Panc1 (cell line): ENCODE data around the gene PPFIA1. TPM values are rescaled to one million over a fixed set of nuclear protein-coding genes. Genes with fewer than 3 reads are reported as not detected.

Source experiments
- ATAC-seq: fragments of 200-7000 bp; cut with Tn5 transposase; 2 replicates; pipeline ENCODE4 v1.9.1; 2020; ENCODE audit warnings: mild to moderate bottlenecking, moderate library complexity
- BruUV-seq: library from RNA; stranded (reverse); fragments of 400-500 nt; replicated peaks from 2 replicates; lab custom pipeline; 2021; lab: Mats Ljungman, UMichigan
- CTCF ChIA-PET: fragments of 300-600 bp; sonication (Branson Sonifier 250); formaldehyde crosslinking; loops from one replicate; lab custom pipeline; 2022; ENCODE audit warnings: antibody characterized with exemption; lab: Charles Lee
- POLR2A ChIA-PET: fragments of 300-600 bp; sonication (Branson Sonifier 250); formaldehyde crosslinking; loops from one replicate; lab custom pipeline; 2022; ENCODE audit warnings: antibody characterized with exemption; lab: Charles Lee
- DNase-seq: peaks from one replicate; pipeline ENCODE4 v3.0.0-alpha.2; 2010; ENCODE audit warnings: low read depth, low spot score
- H3K27ac ChIP-seq: 2 replicates; pipeline ENCODE4 v1.5.1; 2011; ENCODE audit warnings: mild to moderate bottlenecking, low read length, inconsistent platforms
- H3K27me3 ChIP-seq: fragments of 200-500 bp; sonication (Bioruptor generic); 2 replicates; pipeline ENCODE4 v1.6.0; 2014; ENCODE audit warnings: low read length, inconsistent platforms; ENCODE audit not compliant: control insufficient read depth, insufficient read depth
- H3K36me3 ChIP-seq: fragments of 200-500 bp; sonication (Bioruptor generic); 2 replicates; pipeline ENCODE4 v1.5.1; 2014; ENCODE audit warnings: inconsistent platforms, mild to moderate bottlenecking, low read length, moderate library complexity; ENCODE audit not compliant: control insufficient read depth, insufficient read depth
- H3K4me1 ChIP-seq: 2 replicates; pipeline ENCODE4 v1.5.1; 2011; ENCODE audit warnings: inconsistent platforms, mild to moderate bottlenecking, low read length, moderate library complexity; ENCODE audit not compliant: control insufficient read depth, insufficient read depth
- H3K4me3 ChIP-seq, 2 experiments: 2 replicates each; pipeline ENCODE4 v1.5.1; 2011 to 2012; ENCODE audit warnings: low read depth in 2 of 2, low read length in 2 of 2, mild to moderate bottlenecking in 2 of 2, inconsistent platforms in 1 of 2, moderate library complexity in 1 of 2
- H3K9me3 ChIP-seq: fragments of 200-500 bp; sonication (Bioruptor generic); 2 replicates; pipeline ENCODE4 v1.5.1; 2014; ENCODE audit warnings: low read depth, mild to moderate bottlenecking, inconsistent platforms, low read length, moderate library complexity; ENCODE audit not compliant: control insufficient read depth, insufficient read depth
- CTCF ChIP-seq: fragments of 450-650 bp; IDR thresholded peaks from 2 replicates; pipeline ENCODE4 v1.5.1; 2017; ENCODE audit warnings: mild to moderate bottlenecking
- POLR2AphosphoS5 ChIP-seq: IDR thresholded peaks from 2 replicates; pipeline ENCODE4 v1.6.1; 2012; ENCODE audit warnings: mild to moderate bottlenecking, low read depth, low read length, moderate library complexity
- REST ChIP-seq, 2 experiments: IDR thresholded peaks; 2 replicates each; pipeline ENCODE4 v1.6.1; 2011 to 2012; ENCODE audit warnings: low read depth in 2 of 2, control low read depth in 1 of 2, low read length in 1 of 2, mild to moderate bottlenecking in 1 of 2, moderate library complexity in 1 of 2; ENCODE audit not compliant: insufficient read depth in 1 of 2
- SIN3A ChIP-seq: IDR thresholded peaks from 2 replicates; pipeline ENCODE4 v1.6.1; 2012; ENCODE audit warnings: low read depth, mild to moderate bottlenecking, low read length, moderate library complexity, borderline replicate concordance; ENCODE audit not compliant: insufficient read depth
- TCF7L2 ChIP-seq: IDR thresholded peaks from 2 replicates; pipeline ENCODE4 v1.6.1; 2011; ENCODE audit warnings: mild to moderate bottlenecking, low read depth, low read length, inconsistent platforms
- in situ Hi-C: cut with HindIII; loops from 2 replicates; pipeline ENCODE4 v1.10.0; 2016; ENCODE audit warnings: low sequenced_read_pairs, low pct_unique_long_range_greater_than_20kb
- intact Hi-C: fragments of 100-400 bp; cut with micrococcal nuclease; formaldehyde crosslinking; loops from one replicate; pipeline ENCODE4 v1.10.0; 2022; ENCODE audit not compliant: unreplicated experiment
- total RNA-seq: library from RNA; stranded (reverse); gene quantifications from one replicate; pipeline ENCODE4 v1.2.1, GENCODE V29; 2021; ENCODE audit not compliant: unreplicated experiment

PPFIA1 gene
- total RNA-seq, 1 experiment from 2014 or later: 101 TPM

- POLR2A ChIA-PET: no interaction called here
- Histone ChIP-seq H3K27me3 (no peaks in the 10 kb centered on the region), H3K4me1 (peaks cover 10% of the 10 kb centered on the region; the same call in 1 of the 2 replicates), H3K9me3 (no peaks in the 10 kb centered on the region), H3K27ac (no peak overlapping the region), H3K36me3 (no peaks in the 10 kb centered on the region), H3K4me3 (no peak overlapping the region)
- TF ChIP-seq TCF7L2 (no peak), POLR2AphosphoS5 (no peak), REST (IDR thresholded peaks at IDR 0.05; ENCODE audit: insufficient read depth in 1 of 2, low read depth in 2 of 2, low read length in 1 of 2) (no peak), CTCF (no peak), SIN3A (no peak)
- BruUV-seq: no TSS peak
- DNase-seq (no peak), ATAC-seq (no peak)
- in situ Hi-C loops: no loop called here
- CTCF ChIA-PET: no interaction called here
- intact Hi-C loops: no loop called here
Measured at GRCh38 chr11:70242885-70243284, 27.6 kb upstream of the PPFIA1 start.

- Histone ChIP-seq H3K4me1 (peaks cover 13% of the 10 kb centered on the region; the same call in 1 of the 2 replicates), H3K27ac (no peak overlapping the region), H3K4me3 (no peak overlapping the region), H3K36me3 (no peaks in the 10 kb centered on the region), H3K27me3 (no peaks in the 10 kb centered on the region), H3K9me3 (no peaks in the 10 kb centered on the region)
- no TSS peak for BruUV-seq
- no peak for DNase-seq
- intact Hi-C loops: no loop called here
- ChIA-PET POLR2A (interaction anchor here (0.6 kb wide), 1 partner anchor 63 kb away, joined by 3 read pairs; no protein-coding TSS in a partner anchor), CTCF (interaction anchor here (0.6 kb wide), 1 partner anchor 113 kb away, joined by 4 read pairs; no protein-coding TSS in a partner anchor)
- ATAC-seq: no peak
- in situ Hi-C loops: no loop called here
- no peak for TF ChIP-seq TCF7L2
- TF ChIP-seq CTCF: no peak
Measured at GRCh38 chr11:70243912-70244652, 26.4 kb upstream of the PPFIA1 start.
